GM18502 (cell line): Measurements from ENCODE around the gene DCTPP1.
"Not testable (repeated sequence)": the region's sequence is repeated elsewhere in the genome, so short reads cannot be mapped to it uniquely, and the experiment has no call there.

ENCODE experiments used
- ATAC-seq: cut with Tn5 transposase; IDR thresholded peaks from one replicate; pipeline ENCODE4 v1.9.1; 2021; ENCODE audit warnings: mild to moderate bottlenecking; ENCODE audit not compliant: unreplicated experiment, poor library complexity

Gene DCTPP1

DNA sequence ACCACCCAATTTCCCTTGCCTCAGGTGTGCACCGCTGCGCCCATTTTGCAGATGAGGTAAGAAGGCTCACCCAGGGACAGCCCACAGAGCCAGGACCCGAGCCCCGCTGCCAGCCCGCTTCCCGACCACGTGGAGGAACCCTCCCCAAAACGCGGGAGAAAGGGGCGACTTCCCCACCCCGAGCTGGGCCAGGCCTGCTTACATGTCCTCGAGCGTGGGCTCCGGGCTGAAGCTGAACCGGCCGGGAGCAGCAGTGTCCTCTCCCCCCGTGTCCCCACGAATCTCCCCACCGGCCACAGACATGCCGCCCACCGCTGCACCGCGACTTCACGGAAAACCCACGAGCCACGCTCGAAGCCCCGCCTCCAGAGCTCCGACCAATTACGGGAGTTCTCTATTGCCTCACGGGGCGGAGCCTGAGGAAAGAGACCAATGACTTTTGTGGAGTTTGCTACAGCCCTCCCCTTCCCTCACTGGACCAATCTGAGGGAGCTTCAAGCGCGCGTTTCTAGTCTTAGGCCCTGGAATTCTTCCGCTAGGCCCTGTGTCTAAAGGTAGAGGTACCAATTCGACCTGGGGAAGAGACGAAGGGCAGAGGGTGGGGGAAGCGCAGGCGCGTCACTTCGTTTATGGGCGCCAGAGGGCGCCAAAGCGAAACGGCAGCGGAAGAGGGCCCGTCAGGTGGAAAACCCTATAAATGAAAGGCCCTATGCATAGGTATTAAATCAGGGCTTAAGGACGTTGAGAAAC lies at the start of gene DCTPP1:
DCTPP1 (minus strand) TSS at position 353 of the 750 bp plus-strand sequence; CDS start at position 303, 50 bp downstream.
- ATAC-seq: peak; percentile 92

DNA sequence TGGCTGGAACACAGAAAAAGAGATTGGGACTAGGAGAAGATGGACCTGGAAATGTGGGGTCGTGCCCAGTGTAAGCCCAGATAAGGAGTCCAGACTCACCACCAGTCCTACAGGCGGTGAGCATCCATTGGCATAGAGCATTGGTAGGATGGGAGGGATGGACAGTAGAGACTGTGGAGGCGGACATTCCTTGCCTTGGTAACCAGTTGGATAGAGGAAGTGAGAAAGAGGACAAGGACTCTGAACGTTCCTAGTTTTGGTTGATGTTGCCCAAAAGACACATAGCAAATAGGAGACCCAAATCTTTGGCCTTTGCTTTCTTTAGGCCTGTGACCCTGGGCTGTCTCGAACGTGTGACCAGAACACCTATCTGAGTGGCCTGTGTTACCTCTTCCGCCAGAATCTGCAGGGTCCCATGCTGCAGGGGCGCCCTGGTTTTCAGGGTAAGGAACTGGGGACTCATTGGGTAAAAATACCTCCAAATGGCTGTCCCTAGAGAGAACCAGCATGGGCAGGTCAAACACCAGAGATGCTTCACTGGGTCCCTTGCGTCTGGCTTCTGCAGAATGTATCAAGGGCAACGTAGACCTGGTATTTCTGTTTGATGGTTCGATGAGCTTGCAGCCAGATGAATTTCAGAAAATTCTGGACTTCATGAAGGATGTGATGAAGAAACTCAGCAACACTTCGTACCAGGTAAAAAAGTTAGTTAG lies 49.1 kb upstream of the DCTPP1 start:
- ATAC-seq: no peak

DNA sequence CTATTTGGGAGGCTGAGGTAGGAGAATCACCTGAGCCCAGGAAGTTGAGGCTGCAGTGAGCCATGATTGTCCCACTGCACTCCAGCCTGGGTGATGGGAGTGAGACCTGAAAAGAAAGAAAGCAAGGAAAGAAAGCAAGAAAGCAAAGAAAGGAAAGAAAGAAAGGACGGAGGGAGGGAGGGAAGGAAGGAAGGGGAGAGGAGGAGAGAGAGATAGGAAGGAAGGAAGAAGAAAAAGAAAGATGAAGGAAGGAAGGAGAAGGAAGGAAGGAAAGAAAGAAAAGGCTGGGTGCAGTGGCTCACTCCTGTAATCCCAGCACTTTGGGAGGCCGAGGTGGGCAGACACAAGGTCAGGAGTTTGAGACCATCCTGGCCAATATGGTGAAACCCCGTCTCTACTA lies 47.9 kb upstream of the DCTPP1 start:
- not testable (repeated sequence) for ATAC-seq

DNA sequence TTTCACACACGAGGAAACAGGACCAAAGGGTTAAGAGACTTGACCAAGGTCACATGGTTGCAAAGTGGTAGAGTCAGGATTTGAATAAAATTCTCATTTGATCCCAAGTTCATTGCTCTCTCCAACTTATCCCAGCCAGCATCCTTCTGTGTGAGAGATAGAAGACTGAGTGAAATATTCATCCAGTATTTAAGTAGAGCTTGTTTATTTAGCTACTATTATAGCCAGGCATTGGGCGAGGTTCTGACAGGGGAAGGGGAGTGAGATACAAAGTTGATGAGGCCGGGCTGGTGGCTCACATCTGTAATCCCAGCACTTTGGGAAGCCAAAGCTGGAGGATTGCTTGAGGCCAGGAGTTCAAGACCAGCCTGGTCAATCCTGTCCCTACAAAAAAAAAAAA lies 47.2 kb upstream of the DCTPP1 start:
- no peak for ATAC-seq

DNA sequence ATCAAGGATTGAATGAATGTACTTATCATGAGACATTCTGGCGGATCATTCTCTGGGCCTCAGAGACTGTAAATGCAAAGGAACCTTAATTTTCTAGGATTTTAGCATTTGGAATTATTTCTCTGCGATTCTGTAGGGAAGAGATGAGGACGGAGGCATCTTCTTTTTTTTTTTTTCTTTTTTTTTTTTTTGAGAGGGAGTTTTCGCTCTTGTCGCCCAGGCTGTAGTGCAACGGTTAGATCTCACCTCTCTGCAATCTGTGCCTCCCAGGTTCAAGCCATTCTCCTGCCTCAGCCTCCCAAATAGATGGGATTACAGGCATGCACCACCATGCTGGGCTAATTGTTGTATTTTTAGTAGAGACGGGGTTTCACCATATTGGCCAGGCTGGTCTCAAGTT lies 44.9 kb upstream of the DCTPP1 start:
- no peak for ATAC-seq

DNA sequence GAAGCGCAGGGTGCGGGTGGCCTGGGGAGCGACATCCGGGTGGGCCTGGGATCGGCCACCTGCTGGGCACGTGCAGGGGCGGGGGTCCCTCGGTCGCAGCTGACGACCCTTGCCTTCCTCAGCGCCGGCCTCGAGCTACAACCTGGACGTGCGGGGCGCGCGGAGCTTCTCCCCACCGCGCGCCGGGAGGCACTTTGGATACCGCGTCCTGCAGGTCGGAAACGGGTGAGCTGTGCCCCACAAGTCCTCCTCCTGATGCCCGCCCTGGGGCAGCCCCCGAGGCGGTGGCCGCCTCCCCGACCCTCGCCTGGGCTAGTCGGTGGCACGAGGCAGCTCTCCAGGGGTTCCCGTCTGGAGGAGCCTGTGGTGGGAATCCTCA lies 44.2 kb upstream of the DCTPP1 start:
- ATAC-seq: no peak

DNA sequence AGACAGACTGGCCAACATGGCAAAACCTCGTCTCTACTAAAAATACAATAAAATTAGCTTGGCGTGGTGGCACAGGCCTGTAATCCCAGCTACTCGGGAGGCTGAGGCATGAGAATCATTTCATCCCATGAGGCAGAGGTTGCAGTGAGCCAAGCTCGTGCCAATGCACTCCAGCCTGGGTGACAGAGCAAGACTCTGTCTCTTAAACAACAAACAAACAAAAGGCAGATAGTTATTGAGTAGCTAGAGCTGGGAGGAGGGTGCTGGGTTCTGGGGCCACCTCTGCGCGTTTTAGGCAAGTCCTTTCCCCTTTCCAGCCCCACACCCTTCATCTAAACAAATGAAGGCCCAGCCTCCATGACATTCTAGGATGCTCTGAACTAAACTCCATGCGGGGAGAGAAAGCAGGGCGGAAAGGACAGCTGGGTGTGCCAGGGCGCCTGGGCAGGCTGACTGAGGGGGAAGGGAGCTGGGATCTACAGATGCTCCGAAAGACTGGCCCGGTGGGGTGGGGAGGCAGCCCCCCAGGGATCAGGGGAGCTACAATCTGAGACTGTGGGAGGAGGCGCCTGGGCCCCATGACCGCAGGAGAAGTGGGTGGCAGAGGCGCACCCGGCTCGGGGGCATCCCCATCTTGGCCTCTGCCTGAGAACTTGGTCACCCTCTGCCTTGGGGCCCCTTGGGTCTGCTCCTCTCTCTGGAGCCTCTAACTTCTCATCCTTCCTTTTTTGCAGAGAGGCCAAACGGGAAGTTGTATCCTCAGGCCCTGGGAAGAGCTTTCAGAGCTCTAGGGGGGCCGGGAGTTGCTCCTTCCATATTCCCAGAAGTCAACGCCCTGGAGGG lies 43.6 kb upstream of the DCTPP1 start:
- ATAC-seq: no peak

DNA sequence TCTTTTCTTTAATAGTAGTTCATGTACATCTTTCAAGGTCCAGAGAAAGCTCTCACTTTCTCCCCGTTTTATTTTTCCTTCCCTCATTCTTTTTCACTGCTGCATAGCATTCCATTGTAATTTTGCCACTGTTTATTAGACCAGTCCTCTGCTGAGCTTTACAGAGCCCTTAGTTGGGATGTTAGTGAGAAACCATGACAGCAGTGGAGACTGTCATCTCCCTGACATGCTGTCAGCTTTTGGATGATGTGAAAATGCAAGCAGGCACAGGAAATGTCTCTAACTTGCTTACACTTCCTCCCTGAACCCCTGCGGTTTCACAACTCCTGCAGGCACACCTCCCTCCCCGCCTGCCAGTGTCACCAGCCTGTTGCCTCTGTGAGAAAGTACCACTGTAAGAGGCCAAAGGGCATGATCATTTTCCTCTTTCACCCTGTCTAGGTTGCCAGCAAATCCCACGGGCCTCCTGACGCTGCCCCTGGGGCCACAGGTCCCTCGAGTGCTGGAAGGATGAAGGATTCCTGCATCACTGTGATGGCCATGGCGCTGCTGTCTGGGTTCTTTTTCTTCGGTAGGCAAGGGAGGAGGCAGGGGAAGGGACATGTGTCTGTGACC lies 42.6 kb upstream of the DCTPP1 start, which contains the start of gene ITGAL:
ITGAL (plus strand) TSS at position 415 of the 615 bp plus-strand sequence; CDS start at position 511, 96 bp downstream.
- ATAC-seq: peak; percentile 56

DNA sequence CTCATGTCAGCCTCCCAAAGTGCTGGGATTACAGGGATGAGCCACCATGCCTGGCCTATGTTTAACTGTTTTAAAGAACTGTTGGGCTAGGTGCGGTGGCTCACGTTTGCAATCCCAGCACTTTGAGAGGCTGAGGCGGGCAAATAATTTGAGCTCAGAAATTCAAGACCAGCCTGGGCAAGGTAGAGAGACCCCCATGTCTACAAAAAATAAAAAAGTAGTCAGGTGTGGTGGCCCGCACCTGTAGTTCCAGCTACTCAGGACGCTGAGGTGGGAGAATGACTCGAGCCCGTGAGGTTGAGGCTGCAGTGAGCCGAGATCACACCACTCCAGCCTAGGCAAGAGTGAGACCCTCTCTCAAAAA lies 40.8 kb upstream of the DCTPP1 start:
- no peak for ATAC-seq

DNA sequence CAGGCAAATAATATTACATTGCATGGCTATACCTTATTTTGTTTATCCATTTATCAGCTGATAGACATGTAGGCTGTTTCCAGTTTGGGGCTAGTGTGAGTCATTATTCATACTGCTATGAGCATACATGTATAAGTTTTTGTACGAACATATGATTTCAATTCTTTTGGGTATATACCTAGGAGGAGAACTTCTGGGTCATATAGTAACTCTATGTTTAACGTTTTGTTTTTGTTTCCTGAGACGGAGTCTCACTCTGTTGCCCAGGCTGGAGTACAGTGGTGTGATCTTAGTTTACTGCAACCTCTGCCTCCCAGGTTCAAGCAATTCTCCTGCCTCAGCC lies 40.3 kb upstream of the DCTPP1 start:
- ATAC-seq: no peak

DNA sequence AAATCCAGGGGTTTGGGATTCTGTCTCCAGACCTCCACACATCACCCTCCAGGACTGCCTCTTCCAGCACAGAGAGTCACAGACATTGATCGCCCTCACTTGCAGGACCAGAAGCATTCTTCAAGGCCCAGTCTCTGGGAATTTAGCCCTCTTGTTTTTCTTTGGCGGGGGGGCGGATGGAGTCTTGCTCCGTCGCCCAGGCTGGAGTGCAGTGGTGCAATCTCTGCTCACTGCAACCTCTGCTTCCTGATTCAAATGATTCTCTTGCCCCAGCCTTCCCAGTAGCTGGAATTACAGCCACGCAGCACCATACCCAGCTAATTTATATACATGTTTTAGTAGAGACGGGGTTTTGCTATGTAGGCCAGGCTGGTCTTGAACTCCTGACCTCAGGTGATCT lies 34.2 kb upstream of the DCTPP1 start:
- no peak for ATAC-seq

DNA sequence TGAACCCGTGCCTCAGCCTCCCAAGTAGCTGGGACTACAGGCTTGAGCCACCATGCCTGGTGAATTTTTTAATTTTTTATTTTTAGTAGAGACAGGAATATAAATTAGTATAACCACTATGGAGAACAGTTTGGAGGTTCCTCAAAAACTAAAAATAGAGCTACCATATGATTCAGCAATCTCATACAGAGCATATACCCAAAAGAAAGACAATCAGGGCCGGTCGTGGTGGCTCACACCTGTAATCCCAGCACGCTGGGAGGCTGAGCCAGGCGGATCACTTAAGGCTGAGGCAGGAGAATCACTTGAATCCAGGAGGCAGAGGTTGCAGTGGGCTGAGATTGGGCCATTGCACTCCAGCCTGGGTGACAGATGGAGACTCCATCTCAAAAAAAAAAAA lies 31.6 kb upstream of the DCTPP1 start:
- not testable (repeated sequence) for ATAC-seq

DNA sequence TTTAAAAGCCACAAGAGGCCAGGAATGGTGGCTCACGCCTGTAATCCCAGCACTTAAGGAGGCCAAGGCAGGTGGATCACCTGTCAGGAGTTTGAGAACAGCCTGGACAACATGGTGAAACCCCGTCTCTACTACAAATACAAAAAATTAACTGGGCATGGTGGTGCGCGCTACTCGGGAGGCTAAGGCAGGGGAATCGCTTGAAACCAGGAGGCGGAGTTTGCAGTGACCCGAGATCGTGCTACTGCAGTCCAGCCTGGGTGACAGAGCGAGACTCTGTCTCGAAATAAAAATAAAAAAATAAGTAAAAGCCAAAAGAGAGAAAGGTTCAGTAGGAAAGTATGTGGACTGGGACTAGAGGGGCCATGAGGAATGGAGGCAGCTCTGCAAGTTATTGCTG lies 29.6 kb upstream of the DCTPP1 start:
- no peak for ATAC-seq

DNA sequence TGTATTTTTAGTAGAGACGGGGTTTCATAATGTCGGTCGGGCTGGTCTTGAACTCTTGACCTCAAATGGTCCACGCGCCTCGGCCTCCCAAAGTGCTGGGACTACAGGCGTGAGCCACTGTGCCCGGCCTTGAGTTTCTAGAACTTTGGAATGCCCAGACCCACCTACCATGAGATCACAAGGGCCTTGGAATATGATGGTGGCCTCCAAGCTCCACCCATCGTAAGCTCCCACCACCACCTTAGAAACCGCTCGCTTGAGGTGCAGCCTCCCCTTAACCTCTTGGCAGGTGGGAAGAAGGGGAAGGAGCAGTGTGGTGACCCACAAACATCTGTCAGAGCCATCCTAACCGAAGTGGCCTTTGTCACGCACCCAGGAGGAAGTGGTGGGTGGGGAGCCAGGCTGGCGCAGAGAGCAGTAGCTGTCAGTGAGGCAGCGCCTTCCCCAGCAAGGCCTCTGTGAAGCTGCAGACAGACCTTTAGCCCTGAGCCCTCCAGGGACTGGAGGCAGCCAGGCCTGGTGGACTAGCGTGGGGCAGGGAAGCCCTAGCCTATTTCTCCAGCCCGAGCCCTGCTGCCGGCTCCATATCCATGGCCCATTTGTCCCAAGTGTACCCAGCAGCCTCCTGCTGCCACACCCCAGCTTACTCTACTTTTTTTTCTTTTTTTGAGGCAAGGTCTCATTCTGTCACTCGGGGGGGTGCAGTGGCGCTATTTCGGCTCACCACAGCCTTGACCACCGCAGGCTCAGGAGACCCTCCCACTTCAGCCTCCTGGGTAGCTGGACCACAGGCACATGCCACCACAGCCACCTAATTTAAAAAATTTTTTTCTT lies 28.9 kb upstream of the DCTPP1 start:
- ATAC-seq: peak; percentile 83

DNA sequence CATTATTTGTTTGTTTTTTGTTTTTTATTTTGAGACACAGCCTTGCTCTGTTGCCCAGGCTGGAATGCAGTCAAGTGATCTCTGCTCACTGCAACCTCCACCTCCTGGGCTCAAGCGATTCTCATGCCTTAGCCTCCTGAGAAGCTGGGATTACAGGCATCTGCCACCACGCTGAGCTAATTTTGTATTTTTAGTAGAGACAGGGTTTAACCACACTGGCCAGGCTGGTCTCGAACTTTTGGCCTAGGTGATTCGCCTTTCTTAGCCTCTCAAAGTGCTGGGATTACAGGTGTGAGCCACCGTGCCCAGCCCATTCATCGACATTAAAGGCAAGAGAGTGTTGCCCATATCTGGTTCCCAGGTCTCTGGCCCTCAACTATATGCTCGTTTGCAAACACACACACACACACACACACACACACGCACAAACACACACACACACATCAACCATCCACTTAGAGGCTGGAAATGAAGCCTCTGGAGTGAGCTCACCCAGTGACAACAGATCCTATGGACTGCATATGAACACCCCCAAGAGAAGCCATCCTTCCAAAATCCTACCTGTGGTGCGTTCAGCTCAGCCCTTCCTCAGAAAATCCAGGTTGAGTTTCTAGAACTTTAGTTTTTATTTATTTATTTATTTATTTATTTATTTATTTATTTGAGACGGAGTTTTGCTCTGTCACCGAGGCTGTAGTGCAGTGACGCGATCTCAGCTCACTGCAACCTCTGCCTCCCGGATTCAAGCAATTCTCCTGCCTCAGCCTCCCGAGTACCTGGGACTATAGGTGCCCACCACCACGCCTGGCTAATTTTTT lies 28.1 kb upstream of the DCTPP1 start:
- ATAC-seq: no peak

DNA sequence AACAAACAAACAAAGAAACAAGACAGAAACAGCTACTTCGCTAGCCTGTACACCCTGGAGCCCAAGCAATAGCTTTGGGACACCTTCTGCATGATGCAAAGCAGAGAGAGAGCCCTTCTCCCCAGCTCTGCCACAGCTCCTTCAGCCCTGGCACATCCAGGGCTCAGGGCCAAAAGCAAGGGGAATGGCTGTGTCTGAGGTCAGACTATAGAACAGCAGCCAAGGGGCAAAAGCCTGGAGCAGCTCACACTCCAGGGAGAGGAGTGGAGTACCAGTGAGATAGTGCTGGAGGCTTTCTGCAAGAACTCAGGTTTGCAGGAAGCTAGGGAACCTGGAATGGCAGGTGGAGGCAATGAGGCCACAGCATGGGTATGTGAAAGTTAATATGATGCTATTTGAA lies 27.4 kb upstream of the DCTPP1 start:
- ATAC-seq: no peak

DNA sequence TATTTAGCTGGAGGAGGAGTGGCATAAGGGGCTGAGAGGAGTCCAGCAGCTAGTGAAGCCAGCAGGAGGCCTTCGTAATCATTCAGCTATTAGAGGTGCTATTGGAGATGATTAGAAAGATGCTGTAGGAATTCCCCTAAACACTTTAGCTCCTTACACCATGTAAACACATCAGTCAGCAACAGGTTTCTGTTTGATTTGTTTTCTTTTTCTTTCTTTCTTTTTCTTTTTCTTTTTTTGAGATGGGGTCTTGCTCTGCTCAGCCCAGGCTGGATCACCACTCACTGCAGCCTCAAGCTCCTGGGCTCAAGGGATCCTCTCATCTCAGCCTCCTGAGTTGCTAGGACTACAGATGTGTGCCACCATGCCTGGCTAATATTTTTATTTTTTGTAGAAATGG lies 26.5 kb upstream of the DCTPP1 start:
- ATAC-seq: no peak

DNA sequence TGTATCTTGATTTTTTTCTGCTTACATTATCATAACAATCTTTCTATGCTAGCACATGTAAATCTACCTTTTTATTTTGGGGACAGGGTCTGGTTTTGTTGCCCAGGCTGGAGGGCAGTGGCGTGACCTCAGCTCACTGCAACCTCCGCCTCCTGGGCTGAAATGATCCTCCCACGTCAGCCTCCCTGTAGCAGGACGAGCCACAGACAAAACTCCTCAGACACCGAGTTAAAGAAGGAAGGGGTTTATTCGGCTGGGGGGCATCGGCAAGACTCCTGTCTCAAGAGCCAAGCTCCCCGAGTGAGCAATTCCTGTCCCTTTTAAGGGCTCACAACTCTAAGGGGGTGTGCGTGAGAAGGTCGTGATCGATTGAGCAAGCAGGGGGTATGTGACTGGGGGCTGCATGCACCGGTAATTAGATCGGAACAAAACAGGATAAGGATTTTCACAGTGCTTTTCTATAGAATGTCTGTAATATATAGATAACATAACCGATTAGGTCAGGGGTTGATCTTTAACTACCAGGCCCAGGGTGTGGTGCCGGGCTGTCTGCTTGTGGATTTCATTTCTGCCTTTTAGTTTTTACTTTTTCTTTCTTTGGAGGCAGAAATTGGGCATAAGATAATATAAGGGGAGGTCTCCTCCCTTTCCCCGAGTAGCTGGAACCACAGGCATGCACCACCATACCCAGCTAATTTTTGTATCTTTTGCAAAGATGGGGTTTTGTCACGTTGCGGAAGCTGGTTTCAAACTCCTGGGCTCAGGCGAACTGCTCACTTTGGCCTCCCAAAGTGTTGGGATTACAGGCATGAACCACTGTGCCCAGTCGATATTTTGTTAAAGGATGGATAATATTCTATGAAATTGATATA lies 23.1 kb upstream of the DCTPP1 start:
- ATAC-seq: not testable (repeated sequence)
